Measurements from ENCODE around the gene MON2.
"Not testable (repeated sequence)": the region's sequence is repeated elsewhere in the genome, so short reads cannot be mapped to it uniquely, and the experiment has no call there.

The MON2 gene

DNA sequence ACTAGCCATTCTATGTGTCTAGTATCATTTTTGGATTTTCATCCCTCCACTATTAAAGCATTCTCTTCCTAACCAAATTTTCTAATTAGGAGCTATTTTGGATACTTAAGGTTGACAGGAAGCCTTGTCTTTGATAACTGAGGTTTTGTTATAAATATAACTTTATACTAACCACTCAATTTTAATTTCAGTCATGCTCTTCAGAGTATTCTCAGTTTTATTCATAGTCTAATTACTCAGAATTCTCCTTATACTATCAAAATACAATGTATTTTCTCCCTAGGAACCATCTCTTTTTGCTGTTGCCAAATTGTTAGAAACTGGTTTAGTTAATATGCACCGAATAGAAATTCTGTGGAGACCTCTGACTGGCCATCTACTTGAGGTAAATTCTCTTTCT is 76.2 kb downstream of the MON2 start:
- H3K27me3 Mint-ChIP-seq = no peaks in the 10 kb centered on the region
- no peak overlapping the region for H3K4me3 Mint-ChIP-seq
- ATAC-seq (ENCODE audit: low read depth) (no peak), DNase-seq (ENCODE audit: low spot score in 2 of 2) (no peak)
- no peaks in the 10 kb centered on the region for H3K4me1 Mint-ChIP-seq
- peaks cover 26% of the 10 kb centered on the region for H3K36me3 Mint-ChIP-seq
- H3K27ac Mint-ChIP-seq = peak overlapping the region; percentile 48
- no peaks in the 10 kb centered on the region for H3K9me3 Mint-ChIP-seq

DNA sequence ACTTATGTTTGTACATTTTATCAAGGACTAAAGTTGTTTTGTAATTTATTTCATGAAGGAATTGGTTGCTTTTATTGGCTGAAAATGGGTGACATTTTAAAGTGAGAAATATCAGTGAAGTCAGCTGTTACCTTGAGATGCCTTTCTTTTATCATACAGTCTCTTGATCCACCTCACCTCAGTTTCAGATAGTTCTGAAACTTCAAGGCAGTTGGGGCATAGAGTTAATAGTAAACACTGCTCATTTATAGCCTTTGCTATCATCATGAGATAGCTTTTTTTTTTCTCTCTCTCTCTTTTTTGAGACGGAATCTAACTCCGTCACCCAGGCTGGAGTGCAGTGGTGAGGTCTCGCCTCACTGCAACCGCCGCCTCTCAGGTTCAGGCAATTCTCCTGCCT is 76.7 kb downstream of the MON2 start:
- DNase-seq (ENCODE audit: low spot score in 2 of 2) = no peak
- no peaks in the 10 kb centered on the region for H3K9me3 Mint-ChIP-seq
- no peaks in the 10 kb centered on the region for H3K4me1 Mint-ChIP-seq
- H3K27me3 Mint-ChIP-seq = no peaks in the 10 kb centered on the region
- peaks cover 31% of the 10 kb centered on the region for H3K36me3 Mint-ChIP-seq
- H3K4me3 Mint-ChIP-seq = no peak overlapping the region
- H3K27ac Mint-ChIP-seq = no peak overlapping the region
- no peak for ATAC-seq (ENCODE audit: low read depth)

DNA sequence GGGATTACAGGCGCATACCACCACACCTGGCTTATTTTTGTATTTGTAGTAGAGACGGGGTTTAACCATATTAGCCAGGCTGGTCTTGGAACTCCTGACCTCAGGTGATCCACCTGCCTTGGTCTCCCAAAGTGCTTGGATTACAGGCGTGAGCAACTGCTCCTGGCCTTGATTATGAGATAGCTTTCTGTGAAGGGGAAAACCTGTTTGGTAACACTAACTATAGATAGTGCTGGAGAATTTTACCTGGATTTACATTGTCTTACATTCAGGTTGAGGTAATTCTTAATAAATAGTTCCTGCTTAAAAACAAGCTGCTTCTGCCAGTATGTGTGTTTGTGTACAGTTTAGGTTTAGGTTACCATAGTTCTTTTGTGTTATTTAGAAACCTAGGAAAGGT is 77.1 kb downstream of the MON2 start:
- Mint-ChIP-seq H3K4me3 (no peak overlapping the region), H3K9me3 (no peaks in the 10 kb centered on the region), H3K27ac (no peak overlapping the region), H3K4me1 (no peaks in the 10 kb centered on the region), H3K36me3 (peaks cover 31% of the 10 kb centered on the region), H3K27me3 (no peaks in the 10 kb centered on the region)
- DNase-seq (ENCODE audit: low spot score in 2 of 2) (no peak), ATAC-seq (ENCODE audit: low read depth) (no peak)

DNA sequence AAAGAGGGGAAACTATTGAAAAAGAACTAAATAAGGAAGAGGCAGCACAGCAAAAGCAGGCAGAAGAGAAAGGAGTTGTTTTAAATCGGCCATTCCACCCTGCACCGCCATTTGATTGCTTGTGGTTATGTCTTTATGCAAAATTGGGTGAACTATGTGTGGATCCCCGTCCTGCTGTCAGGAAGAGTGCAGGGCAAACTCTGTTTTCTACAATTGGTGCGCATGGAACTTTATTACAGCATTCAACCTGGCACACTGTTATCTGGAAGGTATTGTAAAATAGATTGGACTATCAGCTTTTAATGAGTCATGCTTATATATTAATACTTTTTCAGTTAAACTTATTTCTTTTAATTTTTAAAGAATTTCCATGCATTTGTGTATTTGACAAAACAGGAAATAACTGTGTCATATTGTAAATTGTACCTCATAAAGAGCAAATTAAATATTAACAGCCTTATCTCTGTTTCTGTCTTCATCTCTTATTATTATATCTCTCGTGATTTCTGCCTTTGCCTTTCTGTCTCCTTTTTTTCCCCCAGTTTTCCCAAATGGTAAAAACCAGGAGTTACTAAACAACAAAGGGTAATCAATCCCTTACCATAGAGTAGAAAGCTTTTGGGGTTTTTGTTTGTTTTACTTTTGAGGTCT is 86.4 kb downstream of the MON2 start:
- peaks cover 26% of the 10 kb centered on the region for H3K36me3 Mint-ChIP-seq
- H3K4me3 Mint-ChIP-seq = no peak overlapping the region
- H3K27me3 Mint-ChIP-seq = no peaks in the 10 kb centered on the region
- H3K4me1 Mint-ChIP-seq = no peaks in the 10 kb centered on the region
- no peaks in the 10 kb centered on the region for H3K9me3 Mint-ChIP-seq
- ATAC-seq (ENCODE audit: low read depth) = peak; percentile 43
- no peak overlapping the region for H3K27ac Mint-ChIP-seq
- no peak for DNase-seq (ENCODE audit: low spot score in 2 of 2)

DNA sequence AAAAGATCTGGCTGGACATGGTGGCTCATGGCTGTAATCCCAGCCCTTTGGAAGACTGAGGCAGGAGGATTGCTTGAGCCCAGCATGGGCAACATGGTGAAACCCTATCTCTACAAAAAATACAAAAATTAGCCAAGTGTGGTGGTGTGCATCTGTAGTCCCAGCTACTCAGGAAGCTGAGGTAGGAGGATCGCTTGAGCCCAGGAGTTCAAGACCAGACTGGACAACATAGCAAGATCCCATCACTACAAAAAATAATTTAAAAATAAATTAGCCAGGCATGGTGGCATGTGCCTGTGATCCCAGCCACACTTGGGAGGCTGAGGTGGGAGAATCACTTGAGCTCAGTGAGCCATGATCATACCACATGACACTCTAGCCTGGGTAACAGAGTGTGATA is 92.7 kb downstream of the MON2 start:
- not testable (repeated sequence) for H3K4me3 Mint-ChIP-seq; H3K27me3 Mint-ChIP-seq; H3K9me3 Mint-ChIP-seq; H3K27ac Mint-ChIP-seq; DNase-seq (ENCODE audit: low spot score in 2 of 2); H3K4me1 Mint-ChIP-seq; ATAC-seq (ENCODE audit: low read depth)
- peaks cover 12% of the 10 kb centered on the region for H3K36me3 Mint-ChIP-seq

DNA sequence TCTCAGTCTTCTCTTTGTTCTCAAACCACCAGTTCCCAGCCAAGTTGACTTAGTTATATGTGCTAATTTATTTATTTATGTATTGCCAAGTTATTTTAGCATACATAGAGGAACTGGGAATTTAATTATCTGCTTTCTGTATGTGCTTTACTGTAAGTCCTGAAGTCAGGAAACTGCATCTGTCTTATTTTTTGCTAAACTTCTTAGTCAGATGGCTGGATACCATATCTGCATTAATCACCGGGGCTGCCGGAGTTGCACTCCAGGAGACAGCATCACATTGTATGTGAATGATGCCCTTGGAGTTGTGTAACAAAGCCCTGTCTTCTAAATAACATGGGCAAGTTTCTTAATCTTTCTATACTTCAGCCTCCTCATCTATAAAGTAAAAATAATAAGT is 96.2 kb downstream of the MON2 start:
- DNase-seq (ENCODE audit: low spot score in 2 of 2) (no peak), ATAC-seq (ENCODE audit: low read depth) (no peak)
- Mint-ChIP-seq H3K9me3 (no peaks in the 10 kb centered on the region), H3K4me1 (no peaks in the 10 kb centered on the region), H3K36me3 (peaks cover 11% of the 10 kb centered on the region), H3K4me3 (no peak overlapping the region), H3K27me3 (no peaks in the 10 kb centered on the region), H3K27ac (no peak overlapping the region)

DNA sequence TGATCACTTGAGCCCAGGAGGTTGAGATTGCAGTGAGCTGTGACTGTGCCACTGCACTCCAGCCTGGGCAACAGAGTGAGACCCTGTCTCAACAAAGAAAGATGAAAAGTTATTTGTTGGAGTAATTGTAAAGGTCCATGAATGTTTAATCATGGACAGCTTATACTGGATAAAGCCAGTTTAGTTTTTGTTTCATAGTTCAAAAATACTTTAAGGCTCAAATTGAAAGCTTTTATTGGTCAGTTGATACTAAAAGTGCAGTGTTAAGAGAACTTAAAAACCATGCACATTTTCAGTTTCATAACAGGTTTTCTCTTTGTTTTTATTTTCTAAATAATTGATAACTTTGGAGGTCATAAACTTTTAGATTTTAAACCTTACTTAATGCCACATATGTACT is 108.4 kb downstream of the MON2 start:
- H3K27ac Mint-ChIP-seq = no peak overlapping the region
- H3K4me1 Mint-ChIP-seq = peaks cover 2% of the 10 kb centered on the region
- no peaks in the 10 kb centered on the region for H3K9me3 Mint-ChIP-seq
- H3K27me3 Mint-ChIP-seq = no peaks in the 10 kb centered on the region
- ATAC-seq (ENCODE audit: low read depth) = no peak
- DNase-seq (ENCODE audit: low spot score in 2 of 2) = no peak
- H3K36me3 Mint-ChIP-seq = peaks cover 10% of the 10 kb centered on the region
- no peak overlapping the region for H3K4me3 Mint-ChIP-seq

DNA sequence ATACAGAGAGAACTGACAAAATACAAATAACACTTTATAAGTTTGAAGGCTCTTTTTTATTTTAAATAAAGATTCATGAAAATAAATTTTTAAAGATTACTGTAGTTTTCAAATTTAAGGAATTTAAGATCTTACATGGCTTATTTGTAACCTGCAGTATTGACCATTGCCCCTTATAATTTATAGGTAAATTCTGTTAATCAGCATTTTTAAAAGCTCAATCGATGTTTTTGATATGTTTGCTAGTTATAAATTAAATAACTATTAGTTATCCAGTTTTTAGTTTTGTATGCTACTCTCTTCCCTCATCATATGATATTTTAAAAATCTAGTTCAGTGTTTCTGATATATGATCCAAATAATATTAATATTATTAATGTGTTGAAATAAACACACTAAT is 109.9 kb downstream of the MON2 start:
- Mint-ChIP-seq H3K27me3 (no peaks in the 10 kb centered on the region), H3K36me3 (peaks cover 8% of the 10 kb centered on the region), H3K9me3 (no peaks in the 10 kb centered on the region), H3K4me1 (peaks cover 2% of the 10 kb centered on the region), H3K4me3 (no peak overlapping the region), H3K27ac (no peak overlapping the region)
- DNase-seq (ENCODE audit: low spot score in 2 of 2) (no peak), ATAC-seq (ENCODE audit: low read depth) (no peak)

DNA sequence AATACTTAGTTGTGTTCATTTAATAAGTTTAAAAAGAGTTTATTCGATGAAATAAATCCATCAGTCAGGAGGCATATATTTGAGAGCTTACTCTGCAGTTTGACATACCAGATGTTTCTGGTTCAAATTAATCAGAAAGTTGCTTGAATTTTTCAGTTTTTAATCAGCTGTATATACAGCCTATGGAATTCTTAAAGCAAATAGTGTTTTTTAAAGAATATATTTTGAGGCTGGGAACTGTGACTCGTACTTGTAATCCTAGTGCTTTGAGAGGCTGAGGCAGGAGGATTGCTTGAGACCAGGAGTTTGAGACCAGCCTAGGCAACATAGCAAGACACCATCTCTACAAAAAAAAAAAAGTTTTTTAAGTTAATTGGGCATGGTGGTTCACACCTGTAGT is 112.1 kb downstream of the MON2 start:
- ATAC-seq (ENCODE audit: low read depth) = no peak
- Mint-ChIP-seq H3K9me3 (no peaks in the 10 kb centered on the region), H3K27ac (no peak overlapping the region), H3K27me3 (no peaks in the 10 kb centered on the region), H3K36me3 (peaks cover 13% of the 10 kb centered on the region), H3K4me3 (no peak overlapping the region), H3K4me1 (peaks cover 2% of the 10 kb centered on the region)
- DNase-seq (ENCODE audit: low spot score in 2 of 2) = no peak

DNA sequence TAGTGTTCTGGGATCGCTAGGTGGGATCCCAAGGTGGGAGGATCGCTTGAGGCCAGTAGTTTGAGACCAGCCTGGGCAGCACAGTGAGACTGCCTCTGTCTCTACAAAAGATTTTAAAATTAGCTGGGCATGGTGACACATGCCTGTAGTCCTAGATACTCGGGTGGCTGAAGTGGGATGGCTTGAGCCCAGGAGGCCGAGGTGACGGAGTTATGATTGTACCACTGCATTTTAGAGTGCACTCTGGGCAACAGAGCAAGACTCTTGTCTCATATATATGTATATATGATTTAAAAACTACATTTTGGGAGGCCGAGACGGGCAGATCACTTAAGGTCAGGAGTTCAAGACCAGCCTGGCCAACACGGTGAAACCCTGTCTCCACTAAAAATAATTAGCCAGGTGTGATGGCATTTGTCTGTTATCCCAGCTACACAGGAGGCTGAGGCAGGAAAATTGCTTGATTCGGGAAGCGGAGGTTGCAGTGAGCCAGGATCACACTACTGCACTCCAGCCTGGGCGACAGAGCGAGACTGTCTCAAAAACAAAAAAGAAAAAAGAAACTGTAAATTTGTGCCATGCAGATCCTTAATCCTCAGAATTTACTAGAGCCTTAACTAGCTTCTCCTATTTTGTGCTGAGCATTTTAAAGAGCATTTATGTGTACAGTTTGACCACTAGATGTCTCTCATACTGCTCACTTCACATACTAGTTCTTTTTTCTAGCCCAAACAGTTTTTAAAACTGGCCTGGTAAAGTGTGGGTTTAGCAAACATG is 114.8 kb downstream of the MON2 start:
- Mint-ChIP-seq H3K27ac (no peak overlapping the region), H3K9me3 (no peaks in the 10 kb centered on the region), H3K4me3 (no peak overlapping the region), H3K36me3 (peaks cover 12% of the 10 kb centered on the region), H3K4me1 (no peaks in the 10 kb centered on the region), H3K27me3 (no peaks in the 10 kb centered on the region)
- ATAC-seq (ENCODE audit: low read depth) (peak; percentile 70), DNase-seq (ENCODE audit: low spot score in 2 of 2) (peak in 1 of 2 donors; percentile 7)

DNA sequence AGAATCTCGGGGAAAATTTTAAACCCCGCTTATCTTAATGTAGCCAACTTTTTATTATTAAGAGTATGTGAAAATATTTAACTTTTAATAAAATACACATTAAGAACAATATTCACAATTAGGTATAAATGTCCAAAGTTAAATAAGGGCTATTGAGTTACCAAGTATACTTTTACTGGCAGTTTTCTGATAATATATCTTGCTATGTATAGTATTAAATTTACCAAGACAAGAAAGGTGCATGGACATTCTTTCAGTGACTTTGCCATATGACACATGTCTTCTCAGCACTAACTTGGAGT is 115.4 kb downstream of the MON2 start:
- no peak for DNase-seq (ENCODE audit: low spot score in 2 of 2)
- Mint-ChIP-seq H3K36me3 (peaks cover 14% of the 10 kb centered on the region), H3K9me3 (no peaks in the 10 kb centered on the region), H3K4me1 (no peaks in the 10 kb centered on the region), H3K27me3 (no peaks in the 10 kb centered on the region), H3K4me3 (no peak overlapping the region), H3K27ac (no peak overlapping the region)
- ATAC-seq (ENCODE audit: low read depth) = no peak

DNA sequence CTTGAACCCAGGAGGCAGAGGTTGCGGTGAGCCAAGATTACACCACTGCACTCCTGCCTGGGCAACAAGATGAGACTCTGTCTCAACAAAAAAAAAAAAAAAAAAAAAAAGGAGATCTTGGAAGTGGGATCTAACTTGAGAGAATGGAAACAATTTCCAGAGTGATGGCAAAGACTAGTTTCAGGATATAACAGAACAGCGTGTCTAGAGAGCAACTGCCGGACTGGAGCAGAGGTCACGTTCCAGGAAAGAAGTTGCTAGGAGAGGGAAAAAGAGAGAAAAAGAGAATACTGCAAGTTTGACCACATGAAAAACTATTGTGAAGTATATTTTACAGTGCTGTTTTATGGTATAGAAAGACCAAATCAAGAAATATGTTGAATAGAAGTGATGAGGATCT is 118.0 kb downstream of the MON2 start:
- Mint-ChIP-seq H3K36me3 (peaks cover 17% of the 10 kb centered on the region), H3K4me3 (no peak overlapping the region), H3K27ac (no peak overlapping the region), H3K27me3 (no peaks in the 10 kb centered on the region), H3K4me1 (no peaks in the 10 kb centered on the region), H3K9me3 (no peaks in the 10 kb centered on the region)
- no peak for ATAC-seq (ENCODE audit: low read depth)
- no peak for DNase-seq (ENCODE audit: low spot score in 2 of 2)

DNA sequence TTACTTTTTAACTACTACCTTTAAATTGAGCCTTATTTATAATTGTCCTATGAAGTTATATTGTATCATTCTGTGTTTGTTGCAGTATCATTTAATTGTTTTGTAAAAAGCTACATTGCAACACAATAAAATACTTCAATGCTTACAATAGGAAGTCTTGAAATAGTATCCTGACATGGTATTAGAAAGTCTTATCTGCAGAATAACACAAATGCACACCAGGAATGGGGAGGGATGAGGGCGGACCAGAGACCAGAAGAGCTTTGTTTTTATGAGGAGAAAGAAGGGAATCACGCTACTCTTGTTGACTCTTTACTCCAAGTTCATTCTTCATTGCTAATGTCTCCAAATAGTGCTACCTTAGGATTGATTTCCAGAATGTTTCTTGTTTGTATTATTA is 120.2 kb downstream of the MON2 start:
- H3K36me3 Mint-ChIP-seq = peaks cover 26% of the 10 kb centered on the region
- no peak overlapping the region for H3K4me3 Mint-ChIP-seq
- H3K9me3 Mint-ChIP-seq = no peaks in the 10 kb centered on the region
- no peak overlapping the region for H3K27ac Mint-ChIP-seq
- ATAC-seq (ENCODE audit: low read depth) (no peak), DNase-seq (ENCODE audit: low spot score in 2 of 2) (no peak)
- no peaks in the 10 kb centered on the region for H3K4me1 Mint-ChIP-seq
- no peaks in the 10 kb centered on the region for H3K27me3 Mint-ChIP-seq

DNA sequence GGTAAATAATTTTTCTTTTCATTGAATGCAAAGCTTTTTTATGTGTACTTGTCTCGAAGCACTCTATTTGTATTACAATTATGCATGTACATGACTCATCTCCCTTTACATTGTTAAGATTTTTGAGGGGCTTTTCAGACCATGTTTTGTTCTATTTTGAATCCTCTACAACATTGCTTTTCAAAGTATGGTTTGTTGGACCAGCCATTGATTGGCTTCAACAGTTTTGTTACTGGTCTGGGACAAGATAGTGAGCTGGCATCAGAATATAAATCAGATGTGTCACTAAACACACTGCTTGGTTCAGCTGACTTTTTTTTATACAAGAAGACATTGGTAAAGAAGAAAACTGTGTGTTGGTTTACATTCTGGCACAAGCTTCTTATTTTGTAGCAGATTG is 122.3 kb downstream of the MON2 start:
- peak overlapping the region; percentile 4 for H3K27ac Mint-ChIP-seq
- H3K9me3 Mint-ChIP-seq = no peaks in the 10 kb centered on the region
- peaks cover 19% of the 10 kb centered on the region for H3K36me3 Mint-ChIP-seq
- no peak overlapping the region for H3K4me3 Mint-ChIP-seq
- no peaks in the 10 kb centered on the region for H3K27me3 Mint-ChIP-seq
- no peak for ATAC-seq (ENCODE audit: low read depth)
- H3K4me1 Mint-ChIP-seq = no peaks in the 10 kb centered on the region
- no peak for DNase-seq (ENCODE audit: low spot score in 2 of 2)

DNA sequence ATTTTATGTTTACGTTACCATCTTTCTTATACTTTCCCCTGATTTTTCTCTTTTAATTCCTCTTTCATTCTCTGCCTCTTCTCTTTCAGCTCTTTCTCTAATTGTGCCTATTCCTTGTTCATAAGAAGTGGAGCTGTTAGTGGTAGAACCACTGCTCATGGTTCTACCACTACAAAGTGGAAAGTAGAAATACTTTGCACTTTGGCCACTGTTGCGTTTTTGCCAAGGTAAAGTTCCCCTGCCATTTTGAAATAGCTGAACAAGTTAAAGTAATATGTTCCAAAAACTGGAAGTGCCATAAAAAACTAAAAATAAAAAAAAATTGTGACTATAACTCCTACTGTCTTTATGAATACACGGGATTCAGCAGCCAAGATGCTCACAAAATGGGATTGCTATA is 130.6 kb downstream of the MON2 start:
- DNase-seq (ENCODE audit: low spot score in 2 of 2) (no peak), ATAC-seq (ENCODE audit: low read depth) (no peak)
- no peaks in the 10 kb centered on the region for H3K9me3 Mint-ChIP-seq
- no peaks in the 10 kb centered on the region for H3K27me3 Mint-ChIP-seq
- H3K4me1 Mint-ChIP-seq = no peaks in the 10 kb centered on the region
- H3K36me3 Mint-ChIP-seq = no peaks in the 10 kb centered on the region
- H3K27ac Mint-ChIP-seq = no peak overlapping the region
- H3K4me3 Mint-ChIP-seq = no peak overlapping the region

Measured in memory B cell (primary cell).